Activated CD8-positive, alpha-beta T cell treated with anti-CD3 and anti-CD28 coated beads for 36 hours (primary cell): ENCODE data around the gene CNTROB. TPM values are rescaled to one million over a fixed set of nuclear protein-coding genes. Genes with fewer than 3 reads are reported as not detected.

Experiments used
- ATAC-seq: fragments of 200-7000 bp; cut with Tn5 transposase; one replicate; pipeline ENCODE4 v1.10.0; 2021; ENCODE audit warnings: mild to moderate bottlenecking, moderate library complexity
- CTCF ChIA-PET: fragments of 350-600 bp; sonication (Branson Sonifier 250); formaldehyde crosslinking; loops from one replicate; lab custom pipeline; 2021; ENCODE audit warnings: antibody characterized with exemption; lab: Charles Lee
- POLR2A ChIA-PET: fragments of 350-600 bp; sonication (Branson Sonifier 250); formaldehyde crosslinking; loops from one replicate; lab custom pipeline; 2021; ENCODE audit warnings: antibody characterized with exemption; lab: Charles Lee
- DNase-seq: peaks from one replicate; pipeline ENCODE4 v3.0.0-alpha.2; 2020
- H3K27ac Mint-ChIP-seq: one replicate; pipeline ENCODE4 v1.8.0; 2021; ENCODE audit warnings: mild to moderate bottlenecking, mixed read lengths
- H3K27me3 Mint-ChIP-seq: one replicate; pipeline ENCODE4 v1.8.0; 2021; ENCODE audit warnings: mixed read lengths
- H3K36me3 Mint-ChIP-seq: one replicate; pipeline ENCODE4 v1.8.0; 2021; ENCODE audit warnings: low read depth, mixed read lengths
- H3K4me1 Mint-ChIP-seq: one replicate; pipeline ENCODE4 v1.8.0; 2021; ENCODE audit warnings: low read depth, mixed read lengths
- H3K4me3 Mint-ChIP-seq: one replicate; pipeline ENCODE4 v1.8.0; 2021; ENCODE audit warnings: mild to moderate bottlenecking, moderate library complexity, mixed read lengths
- H3K9me3 Mint-ChIP-seq: one replicate; pipeline ENCODE4 v1.8.0; 2021; ENCODE audit warnings: mixed read lengths
- intact Hi-C: fragments of 100-400 bp; cut with micrococcal nuclease; formaldehyde crosslinking; loops from one replicate; pipeline ENCODE4 v1.10.0; 2022
- total RNA-seq, 2 experiments: library from RNA; stranded (reverse); gene quantifications; one replicate each; pipeline ENCODE4 v1.2.3, GENCODE V29; 2021
- TF ChIP-seq, protein P1 (sequence below): fragments of 200-600 bp; IDR thresholded peaks from one replicate; pipeline ENCODE4 v1.8.0; 2022; ENCODE audit warnings: antibody characterized with exemption, mild to moderate bottlenecking

Gene CNTROB
- total RNA-seq, 2 experiments from 2014 or later: 48.4 to 54.1 TPM

DNA sequence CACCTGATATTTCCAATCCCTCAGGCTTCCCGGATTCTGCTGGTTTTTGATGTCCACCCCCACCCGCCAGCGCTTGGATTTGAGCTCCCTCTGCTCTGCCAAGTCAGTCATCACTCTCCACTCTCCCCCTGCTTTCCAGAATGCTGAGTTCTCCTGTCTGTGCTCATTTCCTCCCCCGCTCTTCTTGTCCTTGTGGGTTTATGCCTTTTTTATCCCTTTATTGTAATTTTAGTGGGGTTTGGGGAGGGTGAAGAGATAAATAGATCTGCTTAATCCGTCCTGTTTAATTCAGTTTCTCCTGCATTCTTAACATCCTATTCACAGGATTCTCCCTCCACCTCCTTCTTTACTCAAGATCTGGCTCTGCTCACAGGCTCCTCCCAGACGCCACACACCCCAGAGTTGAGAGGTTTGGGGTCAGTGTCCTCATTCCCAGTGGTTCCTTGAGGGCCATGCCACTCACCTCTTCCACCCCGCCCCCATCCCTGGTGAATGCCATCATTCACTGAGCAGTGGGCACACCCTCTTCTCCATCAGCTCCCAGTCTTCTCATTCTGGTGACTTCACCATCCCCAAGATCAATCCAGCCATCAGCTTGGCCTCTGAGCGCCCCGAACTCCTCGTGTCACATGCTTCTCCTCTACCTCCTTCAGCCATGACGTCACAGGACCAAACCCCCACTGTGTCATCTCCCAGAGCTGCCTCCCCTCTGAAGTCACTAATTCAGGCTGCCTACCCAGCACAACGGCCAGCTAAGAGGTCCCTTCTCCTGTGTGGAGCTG is 55.3 kb downstream of the CNTROB start:
- no peak overlapping the region for H3K27ac Mint-ChIP-seq
- intact Hi-C loops: no loop called here
- ATAC-seq: no peak
- ChIA-PET CTCF (interaction anchor here (1.0 to 11.6 kb wide), 17 partner anchors 10 to 269 kb away, joined by 3 to 214 read pairs (median 7); partner anchors contain the start of genes CNTROB, DNAH2, KCNAB3 and RNF227), POLR2A (interaction anchor here (1.2 to 1.5 kb wide), 2 partner anchors 71 to 154 kb away, joined by 3 read pairs; partner anchors contain the start of genes KDM6B and RNF227)
- no peak for DNase-seq
- TF ChIP-seq, protein P1, sequence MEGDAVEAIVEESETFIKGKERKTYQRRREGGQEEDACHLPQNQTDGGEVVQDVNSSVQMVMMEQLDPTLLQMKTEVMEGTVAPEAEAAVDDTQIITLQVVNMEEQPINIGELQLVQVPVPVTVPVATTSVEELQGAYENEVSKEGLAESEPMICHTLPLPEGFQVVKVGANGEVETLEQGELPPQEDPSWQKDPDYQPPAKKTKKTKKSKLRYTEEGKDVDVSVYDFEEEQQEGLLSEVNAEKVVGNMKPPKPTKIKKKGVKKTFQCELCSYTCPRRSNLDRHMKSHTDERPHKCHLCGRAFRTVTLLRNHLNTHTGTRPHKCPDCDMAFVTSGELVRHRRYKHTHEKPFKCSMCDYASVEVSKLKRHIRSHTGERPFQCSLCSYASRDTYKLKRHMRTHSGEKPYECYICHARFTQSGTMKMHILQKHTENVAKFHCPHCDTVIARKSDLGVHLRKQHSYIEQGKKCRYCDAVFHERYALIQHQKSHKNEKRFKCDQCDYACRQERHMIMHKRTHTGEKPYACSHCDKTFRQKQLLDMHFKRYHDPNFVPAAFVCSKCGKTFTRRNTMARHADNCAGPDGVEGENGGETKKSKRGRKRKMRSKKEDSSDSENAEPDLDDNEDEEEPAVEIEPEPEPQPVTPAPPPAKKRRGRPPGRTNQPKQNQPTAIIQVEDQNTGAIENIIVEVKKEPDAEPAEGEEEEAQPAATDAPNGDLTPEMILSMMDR: no peak
- H3K9me3 Mint-ChIP-seq: no peaks in the 10 kb centered on the region
- H3K27me3 Mint-ChIP-seq: no peaks in the 10 kb centered on the region
- no peaks in the 10 kb centered on the region for H3K36me3 Mint-ChIP-seq
- peaks cover 20% of the 10 kb centered on the region for H3K4me1 Mint-ChIP-seq
- H3K4me3 Mint-ChIP-seq: no peak overlapping the region

DNA sequence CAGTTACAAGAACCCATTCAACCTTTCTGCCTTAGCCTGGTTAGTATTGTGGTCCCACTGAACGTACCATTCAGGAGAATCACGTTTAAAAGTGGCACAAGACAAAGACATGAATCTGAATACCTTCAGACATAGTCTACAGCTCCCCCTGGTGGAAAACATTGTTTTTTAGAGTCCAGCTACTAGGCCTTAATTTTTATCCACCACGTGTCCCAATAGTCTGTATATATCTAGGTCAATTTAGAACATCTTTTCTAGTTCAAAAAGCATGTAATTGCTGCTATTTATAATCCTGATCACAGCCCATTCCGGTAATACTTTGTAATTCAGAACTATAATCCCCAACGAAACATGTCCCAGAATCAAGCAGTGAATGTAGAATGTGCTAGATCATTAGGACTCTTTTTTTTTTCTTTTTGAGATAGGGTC is 56.8 kb downstream of the CNTROB start:
- H3K4me3 Mint-ChIP-seq: no peak overlapping the region
- H3K27ac Mint-ChIP-seq: peak overlapping the region; percentile 74

DNA sequence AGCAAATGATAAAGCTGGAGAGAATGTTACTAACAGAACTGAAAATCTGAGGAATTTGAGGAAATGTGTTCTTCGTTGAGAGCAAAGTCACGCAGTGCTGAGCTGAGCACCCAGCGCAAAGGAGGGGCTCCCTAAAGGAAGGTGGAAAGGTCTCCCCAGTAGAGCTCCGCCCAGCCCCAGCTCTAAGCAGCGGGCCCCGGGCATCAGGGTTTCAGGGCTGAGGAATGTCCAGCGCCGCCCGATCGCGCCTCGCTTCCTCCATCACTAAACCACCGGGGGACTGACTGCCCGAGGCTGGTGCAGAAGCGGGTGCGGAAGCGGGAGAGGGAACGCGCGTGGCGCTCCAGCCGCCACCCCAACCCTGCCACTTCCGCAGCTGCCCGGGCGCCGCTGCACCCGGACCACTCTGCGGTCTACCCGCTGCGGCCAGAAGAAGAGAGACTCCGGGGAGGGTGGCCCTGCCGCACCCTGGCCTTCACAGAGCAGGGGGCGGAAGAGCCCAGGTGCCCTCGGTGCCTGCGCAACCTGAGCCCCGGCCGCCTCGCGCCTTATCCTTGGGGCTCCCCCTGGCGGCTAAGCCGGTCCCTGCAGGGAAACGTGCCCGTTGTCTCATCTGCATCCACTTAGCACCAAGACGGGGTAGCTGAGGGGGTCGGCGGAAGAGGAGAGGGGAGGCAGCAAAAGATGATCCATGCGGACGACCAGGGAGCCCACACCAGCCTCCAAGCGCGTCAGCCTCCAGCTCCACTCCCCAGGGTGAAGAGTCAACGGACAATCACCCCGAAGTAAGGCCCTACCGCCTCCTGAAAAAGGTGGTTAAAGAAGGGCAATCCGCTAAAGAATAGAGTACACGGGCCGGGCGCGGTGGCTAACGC is 58.0 kb downstream of the CNTROB start:
- TF ChIP-seq, protein P1: peak; percentile 84
- CTCF ChIA-PET: interaction anchor here (0.6 to 11.6 kb wide), 60 partner anchors 9 to 421 kb away, joined by 3 to 214 read pairs (median 4); partner anchors contain the start of genes CNTROB, CYB5D1, GUCY2D and KCNAB3
- H3K9me3 Mint-ChIP-seq: no peaks in the 10 kb centered on the region
- H3K36me3 Mint-ChIP-seq: no peaks in the 10 kb centered on the region
- intact Hi-C loops: loop anchor here (2.0 kb wide), 2 partner anchors 75 to 127 kb away; no protein-coding TSS in a partner anchor
- ATAC-seq (peak; percentile 95), DNase-seq (peak; percentile 96)
- POLR2A ChIA-PET: interaction anchor here (0.7 to 1.7 kb wide), 12 partner anchors 11 to 258 kb away, joined by 3 to 21 read pairs (median 4); partner anchors contain the start of genes CHD3, CNTROB, CTC1 and RNF227
- H3K27me3 Mint-ChIP-seq: no peaks in the 10 kb centered on the region
- peak overlapping the region; percentile 92 for H3K27ac Mint-ChIP-seq
- H3K4me3 Mint-ChIP-seq: peak overlapping the region; percentile 73
- H3K4me1 Mint-ChIP-seq: peaks cover 20% of the 10 kb centered on the region

More for the DNA sequence above, 56.8 kb downstream of the CNTROB start:
- Mint-ChIP-seq H3K4me1 (peaks cover 20% of the 10 kb centered on the region), H3K27me3 (no peaks in the 10 kb centered on the region), H3K36me3 (no peaks in the 10 kb centered on the region), H3K9me3 (no peaks in the 10 kb centered on the region)
- intact Hi-C loops: loop anchor here (2.0 kb wide), 1 partner anchor 126 kb away; no protein-coding TSS in a partner anchor
- ATAC-seq (peak; percentile 48), DNase-seq (peak; percentile 70)
- ChIA-PET CTCF (interaction anchor here (0.7 to 11.6 kb wide), 26 partner anchors 8 to 271 kb away, joined by 3 to 214 read pairs (median 8); partner anchors contain the start of genes CNTROB, CYB5D1, DNAH2 and GUCY2D), POLR2A (interaction anchor here (1.0 kb wide), 1 partner anchor 132 kb away, joined by 4 read pairs; the partner anchor contains the start of genes CYB5D1 and NAA38)
- TF ChIP-seq, protein P1: peak; percentile 78

DNA sequence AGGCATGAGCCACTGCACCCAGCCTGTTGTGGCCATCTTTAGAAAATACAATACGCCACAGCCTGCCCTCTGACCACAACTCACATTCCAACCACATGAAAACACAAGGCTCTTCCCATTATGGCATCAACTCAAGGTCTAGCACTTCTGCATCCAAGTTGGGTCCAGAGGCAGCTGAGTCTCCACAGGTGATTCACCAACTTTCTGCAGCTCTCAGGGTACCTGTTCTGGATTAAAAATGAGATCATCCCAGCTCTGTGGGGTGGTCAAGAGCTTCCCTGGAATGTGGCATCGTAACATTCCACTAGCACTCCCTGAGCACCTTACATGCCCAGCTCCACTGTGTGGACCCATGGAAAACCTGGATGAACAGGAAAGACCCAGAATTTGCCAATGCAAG is 60.5 kb downstream of the CNTROB start:
- TF ChIP-seq, protein P1: no peak
- peaks cover 27% of the 10 kb centered on the region for H3K4me1 Mint-ChIP-seq
- peaks cover 2% of the 10 kb centered on the region for H3K27me3 Mint-ChIP-seq
- no peaks in the 10 kb centered on the region for H3K9me3 Mint-ChIP-seq
- DNase-seq (no peak), ATAC-seq (no peak)
- H3K36me3 Mint-ChIP-seq: no peaks in the 10 kb centered on the region
- H3K4me3 Mint-ChIP-seq: no peak overlapping the region
- POLR2A ChIA-PET: interaction anchor here (1.1 to 1.9 kb wide), 2 partner anchors 76 to 80 kb away, joined by 3 to 5 read pairs; partner anchors contain the start of gene RNF227
- H3K27ac Mint-ChIP-seq: no peak overlapping the region
- CTCF ChIA-PET: interaction anchor here (0.6 to 11.6 kb wide), 13 partner anchors 9 to 249 kb away, joined by 3 to 214 read pairs (median 4); partner anchors contain the start of gene RNF227
- intact Hi-C loops: no loop called here
